ENCODE results near the gene FOXE1.

The FOXE1 gene

DNA sequence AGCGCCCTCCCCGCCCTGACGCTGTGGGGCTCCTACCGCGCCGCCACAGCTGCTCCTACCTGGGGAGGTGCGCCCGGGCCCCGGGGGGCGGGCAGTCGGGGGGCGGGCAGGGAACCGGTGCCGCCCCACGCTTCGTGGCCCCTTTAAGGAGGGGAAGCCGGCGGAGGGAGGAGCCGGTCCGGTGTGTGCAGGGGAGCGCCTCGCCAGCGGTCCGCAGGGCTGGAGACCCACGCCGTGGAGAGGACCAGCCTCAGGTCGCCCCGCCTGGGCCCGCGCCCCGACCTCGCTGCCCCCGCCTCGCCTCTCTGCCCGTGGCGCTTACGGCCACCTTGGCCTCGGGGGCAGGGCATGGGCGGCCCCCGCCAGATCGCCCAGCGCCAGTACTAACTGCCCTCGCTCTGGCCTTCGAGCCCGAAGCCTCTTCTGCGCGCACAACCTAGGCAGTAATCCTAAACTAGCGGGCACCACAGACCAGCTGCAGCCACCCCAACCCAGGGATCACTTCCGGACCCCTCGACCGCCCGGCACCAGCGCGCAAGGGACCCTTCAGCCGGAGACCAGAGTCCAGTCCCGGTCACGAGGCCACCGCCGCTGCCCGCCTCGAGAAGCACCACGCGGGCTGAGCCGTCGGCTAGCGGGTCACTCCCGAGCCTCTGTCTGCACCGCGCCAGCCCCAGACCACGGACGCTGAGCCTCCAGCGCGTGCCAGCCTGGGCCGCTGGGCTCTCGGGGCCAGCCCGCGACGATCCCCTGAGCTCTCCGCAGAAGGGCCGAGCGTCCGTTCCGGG is at the start of gene FOXE1:
Gene FOXE1 (plus strand): TSS at position 171 of the 788 bp plus-strand sequence. CDS start 689 bp downstream, outside the sequence.
- H3K4me3 ChIP-seq (ENCODE audit: low read depth, low read length) = peak within 1 kb of the TSS; percentile 35

DNA sequence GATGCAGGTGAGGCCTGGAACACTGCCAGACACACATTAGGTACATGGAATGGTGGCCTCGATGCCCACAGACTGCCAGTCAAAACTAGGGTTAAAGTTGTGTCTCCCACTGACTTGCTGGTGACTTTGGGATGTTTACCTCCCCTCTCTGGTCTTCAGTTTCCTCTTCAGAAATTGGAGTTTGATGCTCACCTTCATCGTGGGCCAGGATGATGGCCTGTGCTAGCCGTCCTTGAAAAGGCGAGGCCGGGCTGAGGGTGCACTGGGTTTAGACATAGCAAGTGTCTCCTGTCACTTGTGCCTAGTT is 49.0 kb upstream of the FOXE1 start:
- peak overlapping the region; percentile 38 for H3K4me3 ChIP-seq (ENCODE audit: low read depth, low read length)

- no peak overlapping the region for H3K4me3 ChIP-seq (ENCODE audit: low read depth, low read length)
These were observed 46.3 kb upstream of the FOXE1 start for GRCh38 chr9:97806721-97807120.

DNA sequence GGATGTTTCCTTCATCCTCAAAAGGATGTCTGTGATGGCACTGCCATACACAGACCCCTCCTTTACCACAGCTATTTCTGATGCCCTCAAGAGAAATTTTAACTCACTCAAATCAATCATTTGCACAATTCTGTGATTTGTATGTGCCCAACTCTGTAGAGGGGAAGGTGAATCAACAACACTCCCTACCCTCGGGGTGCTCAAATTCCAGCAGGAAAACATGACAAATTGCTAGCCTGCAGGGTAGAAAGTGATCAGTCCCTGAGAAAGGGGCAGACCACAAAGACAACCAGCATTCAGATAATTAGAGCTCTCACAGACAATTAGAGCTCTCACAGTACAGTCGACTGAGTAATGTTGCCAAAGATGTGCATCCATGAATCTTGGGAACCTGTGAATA is 45.3 kb upstream of the FOXE1 start:
- no peak overlapping the region for H3K4me3 ChIP-seq (ENCODE audit: low read depth, low read length)

DNA sequence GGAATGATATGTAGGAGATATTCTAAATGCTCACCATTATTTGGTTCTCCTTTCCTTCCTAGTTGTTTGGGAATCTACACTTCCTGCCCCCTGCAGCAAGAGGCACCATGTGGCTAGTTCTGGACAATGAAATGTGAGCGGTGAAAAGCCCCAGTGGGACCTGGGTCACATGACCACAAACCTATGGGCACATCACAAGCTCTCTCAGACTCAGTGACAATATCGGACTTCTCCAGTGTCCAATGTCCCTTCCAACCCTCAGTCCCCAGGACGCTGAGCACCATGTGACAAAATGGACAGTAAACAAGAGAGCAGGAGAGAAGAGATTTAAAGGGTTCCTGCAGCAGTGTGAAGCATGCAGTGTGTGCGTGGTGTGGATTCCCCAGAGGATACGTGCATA is 44.6 kb upstream of the FOXE1 start:
- no peak overlapping the region for H3K4me3 ChIP-seq (ENCODE audit: low read depth, low read length)

DNA sequence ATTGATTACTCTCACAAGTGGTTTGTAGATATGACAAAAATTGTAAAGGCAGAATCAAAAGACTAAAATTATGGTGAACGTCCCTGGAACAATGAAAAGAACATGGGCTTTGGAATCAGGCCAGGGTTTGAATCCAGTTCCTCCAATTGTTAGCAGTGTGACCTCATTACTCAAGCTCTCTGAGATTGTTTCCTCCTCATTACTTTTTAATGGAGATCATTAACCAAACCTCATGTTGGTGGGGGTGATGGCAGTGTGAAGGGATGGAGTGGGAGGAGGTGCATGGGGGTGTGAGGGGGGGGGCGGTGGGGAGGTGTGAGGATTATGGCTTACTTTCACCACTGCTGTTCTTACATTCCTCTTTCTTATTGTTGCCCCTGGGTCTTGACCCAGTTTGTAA is 44.1 kb upstream of the FOXE1 start:
- no peak overlapping the region for H3K4me3 ChIP-seq (ENCODE audit: low read depth, low read length)

GRCh38 chr9:97809666-97810344 is 43.2 kb upstream of the FOXE1 start:
- no peak overlapping the region for H3K4me3 ChIP-seq (ENCODE audit: low read depth, low read length)

- H3K4me3 ChIP-seq (ENCODE audit: low read depth, low read length) = no peak overlapping the region
These were observed 41.3 kb upstream of the FOXE1 start for GRCh38 chr9:97811533-97812246.

DNA sequence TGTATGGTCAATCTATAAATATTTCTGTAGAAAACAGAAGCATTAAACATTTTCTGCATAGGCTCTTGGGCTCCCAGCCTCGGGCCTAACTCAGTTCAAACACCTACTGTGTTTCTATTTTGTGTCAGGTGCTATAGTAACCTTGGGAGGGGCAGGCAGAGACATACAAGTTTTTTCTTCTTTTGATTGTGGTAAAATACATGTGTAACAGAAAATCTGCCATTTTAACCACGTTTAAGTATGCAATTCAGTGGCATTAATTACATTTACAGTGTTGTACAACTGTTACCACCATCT is 40.8 kb upstream of the FOXE1 start:
- H3K4me3 ChIP-seq (ENCODE audit: low read depth, low read length) = no peak overlapping the region

DNA sequence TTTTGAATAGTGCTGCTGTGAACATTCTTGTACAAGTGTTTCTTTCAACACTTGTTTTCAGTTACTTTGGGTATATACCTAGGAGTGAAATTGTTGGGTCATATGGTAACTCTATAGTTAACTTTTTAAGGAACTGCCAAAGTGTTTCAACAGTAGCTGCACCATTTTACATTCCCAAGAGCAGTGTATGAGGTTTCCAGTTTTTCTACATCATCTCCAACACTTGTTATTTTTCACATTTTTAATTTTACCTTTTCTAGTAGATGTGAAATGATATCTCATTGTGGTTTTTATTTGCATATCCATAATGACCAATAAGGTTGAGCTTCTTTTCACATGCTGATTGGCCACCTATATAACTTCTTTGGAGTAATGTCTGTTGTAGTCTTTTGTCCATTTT is 40.0 kb upstream of the FOXE1 start:
- no peak overlapping the region for H3K4me3 ChIP-seq (ENCODE audit: low read depth, low read length)

GRCh38 chr9:97819735-97820134 is 33.3 kb upstream of the FOXE1 start:
- no peak overlapping the region for H3K4me3 ChIP-seq (ENCODE audit: low read depth, low read length)

- H3K4me3 ChIP-seq (ENCODE audit: low read depth, low read length) = no peak overlapping the region
These were observed 32.7 kb upstream of the FOXE1 start for GRCh38 chr9:97820373-97820772.

GRCh38 chr9:97830884-97831829 is 21.9 kb upstream of the FOXE1 start:
- no peak overlapping the region for H3K4me3 ChIP-seq (ENCODE audit: low read depth, low read length)

GRCh38 chr9:97831843-97832636 is 21.0 kb upstream of the FOXE1 start:
- no peak overlapping the region for H3K4me3 ChIP-seq (ENCODE audit: low read depth, low read length)

GRCh38 chr9:97840521-97840920 is 12.5 kb upstream of the FOXE1 start:
- no peak overlapping the region for H3K4me3 ChIP-seq (ENCODE audit: low read depth, low read length)

- H3K4me3 ChIP-seq (ENCODE audit: low read depth, low read length) = no peak overlapping the region
These were observed 10.1 kb upstream of the FOXE1 start for GRCh38 chr9:97842960-97843359.

- H3K4me3 ChIP-seq (ENCODE audit: low read depth, low read length) = no peak overlapping the region
These were observed 7.9 kb upstream of the FOXE1 start for GRCh38 chr9:97845130-97845529.

- no peak overlapping the region for H3K4me3 ChIP-seq (ENCODE audit: low read depth, low read length)
These were observed 7.3 kb upstream of the FOXE1 start for GRCh38 chr9:97845763-97846162.

- H3K4me3 ChIP-seq (ENCODE audit: low read depth, low read length) = no peak overlapping the region
These were observed 6.7 kb upstream of the FOXE1 start for GRCh38 chr9:97846347-97846746.

DNA sequence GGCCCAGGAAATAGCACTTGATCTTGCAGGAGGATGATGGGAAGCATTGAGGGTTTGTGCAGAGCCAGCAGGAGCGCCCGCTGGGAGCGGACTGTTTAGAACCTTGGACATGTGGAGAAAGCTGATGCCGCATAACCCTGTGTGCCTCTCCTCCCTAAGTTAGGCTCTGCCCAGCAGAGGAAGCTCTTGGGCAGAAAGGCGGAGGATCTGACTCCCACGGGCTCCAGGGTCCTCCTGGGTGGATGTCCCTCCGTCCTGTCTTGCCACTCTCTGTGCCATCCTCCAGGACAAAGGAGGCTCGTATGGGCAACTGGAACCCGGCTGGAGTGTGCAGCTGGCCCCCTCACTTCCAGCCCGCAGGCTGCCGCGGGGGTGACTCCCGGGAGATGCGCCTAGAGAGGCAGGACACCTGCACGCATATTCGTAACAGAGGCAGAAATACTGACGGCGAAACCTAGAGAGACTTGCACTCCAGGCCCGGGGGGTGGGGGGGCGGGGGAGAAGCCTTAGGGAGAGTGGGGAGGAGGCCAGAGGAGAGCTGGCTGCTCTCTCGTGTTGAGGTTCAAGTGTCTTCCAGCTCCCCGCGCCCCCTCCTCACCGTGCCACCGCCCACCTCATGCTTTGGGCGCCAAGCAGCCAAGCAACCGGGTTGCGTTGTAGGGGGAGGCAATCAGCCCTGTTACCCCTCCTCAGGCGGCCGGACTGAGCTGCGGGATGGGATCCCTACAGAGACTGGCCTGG is 5.4 kb upstream of the FOXE1 start:
- no peak overlapping the region for H3K4me3 ChIP-seq (ENCODE audit: low read depth, low read length)
